Panc1 (cell line): ENCODE measurements around the gene ZMAT3. TPM values are rescaled to one million over a fixed set of nuclear protein-coding genes. Genes with fewer than 3 reads are reported as not detected.

Source experiments
- ATAC-seq: fragments of 200-7000 bp; cut with Tn5 transposase; 2 replicates; pipeline ENCODE4 v1.9.1; 2020; ENCODE audit warnings: mild to moderate bottlenecking, moderate library complexity
- BruUV-seq: library from RNA; stranded (reverse); fragments of 400-500 nt; replicated peaks from 2 replicates; lab custom pipeline; 2021; lab: Mats Ljungman, UMichigan
- CTCF ChIA-PET: fragments of 300-600 bp; sonication (Branson Sonifier 250); formaldehyde crosslinking; loops from one replicate; lab custom pipeline; 2022; ENCODE audit warnings: antibody characterized with exemption; lab: Charles Lee
- POLR2A ChIA-PET: fragments of 300-600 bp; sonication (Branson Sonifier 250); formaldehyde crosslinking; loops from one replicate; lab custom pipeline; 2022; ENCODE audit warnings: antibody characterized with exemption; lab: Charles Lee
- DNase-seq: peaks from one replicate; pipeline ENCODE4 v3.0.0-alpha.2; 2010; ENCODE audit warnings: low read depth, low spot score
- H3K27ac ChIP-seq: 2 replicates; pipeline ENCODE4 v1.5.1; 2011; ENCODE audit warnings: mild to moderate bottlenecking, low read length, inconsistent platforms
- H3K27me3 ChIP-seq: fragments of 200-500 bp; sonication (Bioruptor generic); 2 replicates; pipeline ENCODE4 v1.6.0; 2014; ENCODE audit warnings: low read length, inconsistent platforms; ENCODE audit not compliant: control insufficient read depth, insufficient read depth
- H3K36me3 ChIP-seq: fragments of 200-500 bp; sonication (Bioruptor generic); 2 replicates; pipeline ENCODE4 v1.5.1; 2014; ENCODE audit warnings: inconsistent platforms, mild to moderate bottlenecking, low read length, moderate library complexity; ENCODE audit not compliant: control insufficient read depth, insufficient read depth
- H3K4me1 ChIP-seq: 2 replicates; pipeline ENCODE4 v1.5.1; 2011; ENCODE audit warnings: inconsistent platforms, mild to moderate bottlenecking, low read length, moderate library complexity; ENCODE audit not compliant: control insufficient read depth, insufficient read depth
- H3K4me3 ChIP-seq, 2 experiments: 2 replicates each; pipeline ENCODE4 v1.5.1; 2011 to 2012; ENCODE audit warnings: low read depth in 2 of 2, low read length in 2 of 2, mild to moderate bottlenecking in 2 of 2, inconsistent platforms in 1 of 2, moderate library complexity in 1 of 2
- H3K9me3 ChIP-seq: fragments of 200-500 bp; sonication (Bioruptor generic); 2 replicates; pipeline ENCODE4 v1.5.1; 2014; ENCODE audit warnings: low read depth, mild to moderate bottlenecking, inconsistent platforms, low read length, moderate library complexity; ENCODE audit not compliant: control insufficient read depth, insufficient read depth
- CTCF ChIP-seq: fragments of 450-650 bp; IDR thresholded peaks from 2 replicates; pipeline ENCODE4 v1.5.1; 2017; ENCODE audit warnings: mild to moderate bottlenecking
- POLR2AphosphoS5 ChIP-seq: IDR thresholded peaks from 2 replicates; pipeline ENCODE4 v1.6.1; 2012; ENCODE audit warnings: mild to moderate bottlenecking, low read depth, low read length, moderate library complexity
- REST ChIP-seq, 2 experiments: IDR thresholded peaks; 2 replicates each; pipeline ENCODE4 v1.6.1; 2011 to 2012; ENCODE audit warnings: low read depth in 2 of 2, control low read depth in 1 of 2, low read length in 1 of 2, mild to moderate bottlenecking in 1 of 2, moderate library complexity in 1 of 2; ENCODE audit not compliant: insufficient read depth in 1 of 2
- SIN3A ChIP-seq: IDR thresholded peaks from 2 replicates; pipeline ENCODE4 v1.6.1; 2012; ENCODE audit warnings: low read depth, mild to moderate bottlenecking, low read length, moderate library complexity, borderline replicate concordance; ENCODE audit not compliant: insufficient read depth
- TCF7L2 ChIP-seq: IDR thresholded peaks from 2 replicates; pipeline ENCODE4 v1.6.1; 2011; ENCODE audit warnings: mild to moderate bottlenecking, low read depth, low read length, inconsistent platforms
- in situ Hi-C: cut with HindIII; loops from 2 replicates; pipeline ENCODE4 v1.10.0; 2016; ENCODE audit warnings: low sequenced_read_pairs, low pct_unique_long_range_greater_than_20kb
- intact Hi-C: fragments of 100-400 bp; cut with micrococcal nuclease; formaldehyde crosslinking; loops from one replicate; pipeline ENCODE4 v1.10.0; 2022; ENCODE audit not compliant: unreplicated experiment
- total RNA-seq: library from RNA; stranded (reverse); gene quantifications from one replicate; pipeline ENCODE4 v1.2.1, GENCODE V29; 2021; ENCODE audit not compliant: unreplicated experiment

Gene ZMAT3
- total RNA-seq, 1 experiment from 2014 or later: 14.6 TPM

- in situ Hi-C loops (no loop called here), intact Hi-C loops (loop anchor here (1.0 kb wide), 1 partner anchor 247 kb away; no protein-coding TSS in a partner anchor)
- Histone ChIP-seq H3K27me3 (no peaks in the 10 kb centered on the region), H3K9me3 (no peaks in the 10 kb centered on the region), H3K36me3 (peaks cover 9% of the 10 kb centered on the region; the same call in 1 of the 2 replicates), H3K27ac (peak overlapping the region; percentile 8; the same call in 1 of the 2 replicates), H3K4me3 (no peak overlapping the region), H3K4me1 (peaks cover 13% of the 10 kb centered on the region)
- no peak for DNase-seq
- ChIA-PET CTCF (no interaction called here), POLR2A (no interaction called here)
- no peak for ATAC-seq
- BruUV-seq: no TSS peak
- peak; percentile 72 for TF ChIP-seq CTCF
- TF ChIP-seq REST (IDR thresholded peaks at IDR 0.05; ENCODE audit: insufficient read depth in 1 of 2, low read depth in 2 of 2, low read length in 1 of 2): no peak
These were observed 2.7 kb downstream of the ZMAT3 start for GRCh38 chr3:179068779-179069530.

- CTCF ChIA-PET: no interaction called here
- ATAC-seq: no peak
- BruUV-seq: no TSS peak
These were observed 3.8 kb downstream of the ZMAT3 start for GRCh38 chr3:179067839-179068238.

More at GRCh38 chr3:179067839-179068238, 3.8 kb downstream of the ZMAT3 start:
- POLR2A ChIA-PET: no interaction called here
- intact Hi-C loops (no loop called here), in situ Hi-C loops (no loop called here)
- Histone ChIP-seq H3K27ac (no peak overlapping the region), H3K36me3 (peaks cover 9% of the 10 kb centered on the region; the same call in 1 of the 2 replicates), H3K27me3 (no peaks in the 10 kb centered on the region), H3K9me3 (no peaks in the 10 kb centered on the region), H3K4me3 (no peak overlapping the region), H3K4me1 (peaks cover 18% of the 10 kb centered on the region)
- TF ChIP-seq TCF7L2: no peak
- TF ChIP-seq REST (IDR thresholded peaks at IDR 0.05; ENCODE audit: insufficient read depth in 1 of 2, low read depth in 2 of 2, low read length in 1 of 2): no peak
- TF ChIP-seq SIN3A: no peak
- TF ChIP-seq POLR2AphosphoS5: no peak
- TF ChIP-seq CTCF: no peak
- no peak for DNase-seq
